Vagina (tissue), 2 donors: ENCODE results near the gene PRMT7.

Experiments used
- CTCF ChIP-seq, 3 experiments: fragments of 450-650 bp in 2 of 3; fragments of 200-600 bp in 1 of 3; sonication (generic) in 1 of 3; IDR thresholded peaks; one replicate each; pipeline ENCODE4 v1.5.1; 2017 to 2019; ENCODE audit warnings: antibody characterized with exemption in 3 of 3, mild to moderate bottlenecking in 2 of 3, moderate library complexity in 2 of 3
- POLR2A ChIP-seq, 2 donors: fragments of 450-650 bp; IDR thresholded peaks; one replicate each; pipeline ENCODE4 v1.6.1; 2017; ENCODE audit warnings: antibody characterized with exemption in 2 of 2, mild to moderate bottlenecking in 2 of 2, moderate library complexity in 2 of 2
- POLR2AphosphoS5 ChIP-seq, 2 donors: sonication (generic); formaldehyde crosslinking; IDR thresholded peaks; one replicate each; pipeline ENCODE4 v1.9.0; 2017; ENCODE audit warnings: antibody characterized with exemption in 2 of 2, mild to moderate bottlenecking in 2 of 2, low read depth in 1 of 2; ENCODE audit not compliant: insufficient read depth in 1 of 2

DNA sequence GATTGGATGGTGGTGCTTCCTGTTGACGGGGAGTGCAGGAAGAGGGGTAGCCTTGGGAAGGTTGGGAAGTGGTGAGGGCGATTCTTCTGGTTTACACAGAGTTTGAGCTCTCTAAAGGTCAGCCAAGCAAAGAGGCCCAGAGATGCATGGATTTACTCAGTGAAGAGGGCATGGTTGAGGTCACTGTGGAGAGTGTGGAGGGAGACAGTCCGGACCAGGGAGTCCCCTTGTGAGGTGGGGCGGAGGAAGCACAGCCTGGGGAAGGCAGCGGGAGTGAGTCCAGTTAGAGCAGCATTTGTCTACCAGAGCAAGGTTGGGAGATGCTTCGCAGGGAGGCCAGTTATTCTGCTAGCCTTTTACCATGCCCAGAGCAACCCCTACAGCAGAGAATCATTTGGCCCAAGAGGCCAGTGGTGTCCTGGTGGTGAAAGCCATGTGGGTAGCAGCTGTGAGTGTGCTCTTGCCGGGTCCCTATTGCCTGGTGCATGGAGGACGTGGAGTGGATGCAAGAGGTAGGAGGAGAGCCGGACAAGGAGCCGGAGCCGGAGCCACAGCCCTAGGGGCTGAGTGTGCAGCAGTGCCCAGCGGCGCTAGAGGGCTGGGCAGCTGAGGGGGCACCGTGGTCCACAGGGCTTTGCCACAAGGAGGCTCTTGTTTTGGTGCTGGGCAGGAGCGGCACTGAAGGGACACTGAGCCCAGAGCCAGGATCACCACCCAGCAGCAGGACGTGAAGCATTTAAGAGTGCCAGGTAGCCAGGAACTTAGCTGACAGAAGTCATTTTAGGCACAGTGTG, 27.7 kb downstream of the PRMT7 start:
- no peak for TF ChIP-seq CTCF (IDR thresholded peaks at IDR 0.05)
- TF ChIP-seq POLR2AphosphoS5 (IDR thresholded peaks at IDR 0.05; ENCODE audit: insufficient read depth in 1 of 2, low read depth in 1 of 2), result no peak
- no peak for TF ChIP-seq POLR2A (IDR thresholded peaks at IDR 0.05)
